ENCODE data around the gene PROS1. TPM values are rescaled to one million over a fixed set of nuclear protein-coding genes. Genes with fewer than 3 reads are reported as not detected.
"Not testable (repeated sequence)": the region's sequence is repeated elsewhere in the genome, so short reads cannot be mapped to it uniquely, and the experiment has no call there.

Gene PROS1
- total RNA-seq, 2 experiments from 2014 or later, result 0.09 TPM; not detected in 1

DNA sequence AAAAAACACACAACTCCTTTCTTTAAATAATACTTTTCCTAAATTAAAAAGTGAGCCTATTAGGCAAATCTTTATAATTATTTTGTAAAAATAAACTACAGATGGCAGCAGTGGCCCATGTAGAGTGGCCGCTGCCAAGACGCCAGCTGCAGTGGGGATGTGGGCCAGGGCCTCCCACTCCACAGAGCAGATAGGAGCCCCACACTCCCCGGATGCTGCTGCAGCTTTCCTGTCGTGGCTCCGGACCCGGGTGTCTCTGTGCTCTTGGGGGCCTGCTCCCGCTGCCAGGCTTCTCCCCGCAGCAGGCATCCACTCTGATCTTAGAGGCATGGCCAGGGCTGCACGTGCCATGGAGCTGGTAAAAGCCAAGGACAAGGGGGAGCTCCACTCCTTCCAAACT is 67.5 kb downstream of the PROS1 start:
- no peak for DNase-seq (ENCODE audit: low spot score)
- Histone ChIP-seq H3K27ac (ENCODE audit: low read depth, low read length, poor library complexity, severe bottlenecking) (no peak overlapping the region), H3K4me1 (ENCODE audit: insufficient read depth, low read length, poor library complexity, severe bottlenecking) (no peaks in the 10 kb centered on the region), H2AFZ (ENCODE audit: low read length) (no peak overlapping the region), H3K4me2 (ENCODE audit: low read length) (no peak overlapping the region), H4K20me1 (ENCODE audit: insufficient read depth, low read length) (no peaks in the 10 kb centered on the region), H3K9me3 (ENCODE audit: low read length) (no peaks in the 10 kb centered on the region), H3K36me3 (ENCODE audit: insufficient read depth, low read length) (no peaks in the 10 kb centered on the region), H3K4me3 (ENCODE audit: low read depth, low read length, poor library complexity, severe bottlenecking) (no peak overlapping the region), H3K79me2 (ENCODE audit: insufficient read depth, low read depth, low read length) (no peaks in the 10 kb centered on the region), H3K9me2 (ENCODE audit: insufficient read depth, low read length) (no peaks in the 10 kb centered on the region)
- POLR2A ChIA-PET, result no interaction called here
- intact Hi-C loops (cut with micrococcal nuclease; ENCODE audit: unreplicated experiment), result no loop called here
- no TSS peak for BruUV-seq (replicated peaks)
- no peak for TF ChIP-seq EZH2phosphoT487 (IDR thresholded peaks at IDR 0.05; ENCODE audit: borderline replicate concordance, low read depth, low read length)
- TF ChIP-seq, protein P1, sequence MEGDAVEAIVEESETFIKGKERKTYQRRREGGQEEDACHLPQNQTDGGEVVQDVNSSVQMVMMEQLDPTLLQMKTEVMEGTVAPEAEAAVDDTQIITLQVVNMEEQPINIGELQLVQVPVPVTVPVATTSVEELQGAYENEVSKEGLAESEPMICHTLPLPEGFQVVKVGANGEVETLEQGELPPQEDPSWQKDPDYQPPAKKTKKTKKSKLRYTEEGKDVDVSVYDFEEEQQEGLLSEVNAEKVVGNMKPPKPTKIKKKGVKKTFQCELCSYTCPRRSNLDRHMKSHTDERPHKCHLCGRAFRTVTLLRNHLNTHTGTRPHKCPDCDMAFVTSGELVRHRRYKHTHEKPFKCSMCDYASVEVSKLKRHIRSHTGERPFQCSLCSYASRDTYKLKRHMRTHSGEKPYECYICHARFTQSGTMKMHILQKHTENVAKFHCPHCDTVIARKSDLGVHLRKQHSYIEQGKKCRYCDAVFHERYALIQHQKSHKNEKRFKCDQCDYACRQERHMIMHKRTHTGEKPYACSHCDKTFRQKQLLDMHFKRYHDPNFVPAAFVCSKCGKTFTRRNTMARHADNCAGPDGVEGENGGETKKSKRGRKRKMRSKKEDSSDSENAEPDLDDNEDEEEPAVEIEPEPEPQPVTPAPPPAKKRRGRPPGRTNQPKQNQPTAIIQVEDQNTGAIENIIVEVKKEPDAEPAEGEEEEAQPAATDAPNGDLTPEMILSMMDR (conservative IDR thresholded peaks at IDR 0.05; ENCODE audit: low read length), result no peak
- CTCF ChIA-PET (ENCODE audit: unreplicated experiment), result no interaction called here

DNA sequence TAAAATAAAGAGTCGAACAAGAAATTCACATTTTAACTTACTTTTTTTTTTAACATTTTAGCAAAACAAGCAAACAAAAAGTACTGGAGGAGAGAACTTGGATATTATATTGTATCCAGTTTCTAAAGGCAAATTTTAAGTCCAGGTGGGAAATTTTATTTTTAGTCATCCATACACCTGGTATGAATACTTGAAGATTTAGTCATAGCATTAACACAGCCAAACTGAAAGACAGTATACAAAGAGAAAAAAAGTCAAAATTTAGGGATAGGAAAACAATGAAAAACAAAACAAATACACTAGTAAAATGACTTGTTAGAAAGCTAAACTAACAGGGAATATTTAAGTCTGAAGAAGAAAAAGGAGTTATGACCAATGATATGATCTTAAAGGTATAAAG is 69.1 kb downstream of the PROS1 start:
- Histone ChIP-seq H2AFZ (ENCODE audit: low read length) (no peak overlapping the region), H3K79me2 (ENCODE audit: insufficient read depth, low read depth, low read length) (no peaks in the 10 kb centered on the region), H3K4me3 (ENCODE audit: low read depth, low read length, poor library complexity, severe bottlenecking) (no peak overlapping the region), H3K27ac (ENCODE audit: low read depth, low read length, poor library complexity, severe bottlenecking) (no peak overlapping the region), H4K20me1 (ENCODE audit: insufficient read depth, low read length) (no peaks in the 10 kb centered on the region), H3K9me2 (ENCODE audit: insufficient read depth, low read length) (no peaks in the 10 kb centered on the region; the same call in 1 of the 2 replicates), H3K9me3 (ENCODE audit: low read length) (no peaks in the 10 kb centered on the region), H3K36me3 (ENCODE audit: insufficient read depth, low read length) (no peaks in the 10 kb centered on the region), H3K4me2 (ENCODE audit: low read length) (no peak overlapping the region), H3K4me1 (ENCODE audit: insufficient read depth, low read length, poor library complexity, severe bottlenecking) (no peaks in the 10 kb centered on the region)
- no peak for DNase-seq (ENCODE audit: low spot score)
- ChIA-PET POLR2A (interaction anchor here (0.6 kb wide), 1 partner anchor 43 kb away, joined by 3 read pairs; no protein-coding TSS in a partner anchor), CTCF (ENCODE audit: unreplicated experiment) (no interaction called here)
- BruUV-seq (replicated peaks), result no TSS peak
- TF ChIP-seq, protein P1 (conservative IDR thresholded peaks at IDR 0.05; ENCODE audit: low read length), result no peak
- TF ChIP-seq EZH2phosphoT487 (IDR thresholded peaks at IDR 0.05; ENCODE audit: borderline replicate concordance, low read depth, low read length), result no peak
- intact Hi-C loops (cut with micrococcal nuclease; ENCODE audit: unreplicated experiment), result no loop called here

DNA sequence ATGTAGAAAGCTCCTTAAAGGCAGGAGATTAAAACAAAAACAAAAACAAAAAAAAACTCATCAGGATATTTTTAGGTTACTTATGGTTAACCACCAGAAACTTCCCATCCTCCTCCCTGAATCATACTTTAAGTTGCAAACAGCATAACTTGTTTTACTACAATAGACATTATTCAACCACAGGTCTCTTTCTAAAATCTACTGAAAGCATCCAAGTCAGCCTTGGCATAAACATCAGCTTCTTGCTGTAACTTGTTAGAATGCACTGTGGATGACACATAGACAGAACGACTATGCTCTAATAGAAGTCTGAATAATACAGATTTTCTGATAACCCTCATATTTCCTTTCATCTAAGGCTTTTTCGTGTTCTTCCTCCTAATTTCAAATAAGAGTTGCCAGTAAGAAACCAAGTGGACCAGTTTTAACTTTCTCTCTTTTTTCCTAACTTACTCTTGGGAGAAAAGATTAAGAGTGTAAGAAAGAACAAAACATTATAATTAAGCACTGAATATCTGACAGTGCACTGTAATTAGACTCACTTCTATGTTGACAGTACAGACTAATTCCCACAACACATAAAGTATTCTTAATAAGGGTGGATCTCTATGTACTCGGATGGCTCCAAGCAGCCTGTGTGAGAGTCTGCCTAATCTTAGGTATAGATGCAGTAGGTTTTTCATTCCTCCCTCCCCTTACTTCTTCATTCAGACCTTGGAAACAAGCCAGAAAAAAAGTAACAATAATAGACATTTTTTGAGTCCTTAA is 95.3 kb downstream of the PROS1 start:
- H3K36me3 ChIP-seq (ENCODE audit: insufficient read depth, low read length), result not testable (repeated sequence)

DNA sequence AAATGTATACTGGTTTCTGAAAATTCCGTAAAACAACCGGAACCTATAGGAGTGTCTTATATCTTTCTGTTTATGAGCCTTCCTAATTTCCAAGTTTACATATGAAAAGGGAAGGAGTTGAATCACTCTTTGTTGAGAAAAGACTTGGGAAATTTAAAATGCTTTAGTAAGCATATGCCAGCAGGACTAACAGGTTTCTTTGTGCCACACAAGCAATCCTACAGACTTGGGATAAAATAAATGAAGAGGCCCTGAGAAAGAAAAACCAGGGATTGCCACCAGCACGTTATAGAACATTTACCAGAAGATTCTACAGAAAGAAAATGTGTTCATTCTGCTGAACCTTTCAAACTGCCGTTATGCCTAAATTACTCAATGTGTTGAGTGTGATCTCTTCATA is 96.3 kb downstream of the PROS1 start:
- H3K4me3 ChIP-seq (ENCODE audit: low read depth, low read length, poor library complexity, severe bottlenecking); H3K36me3 ChIP-seq (ENCODE audit: insufficient read depth, low read length); H3K9me3 ChIP-seq (ENCODE audit: low read length); H3K27ac ChIP-seq (ENCODE audit: low read depth, low read length, poor library complexity, severe bottlenecking); H3K4me2 ChIP-seq (ENCODE audit: low read length); H3K79me2 ChIP-seq (ENCODE audit: insufficient read depth, low read depth, low read length); CTCF ChIA-PET (ENCODE audit: unreplicated experiment); H3K9me2 ChIP-seq (ENCODE audit: insufficient read depth, low read length); intact Hi-C loops (cut with micrococcal nuclease; ENCODE audit: unreplicated experiment); POLR2A ChIA-PET; DNase-seq (ENCODE audit: low spot score); BruUV-seq (replicated peaks); H3K4me1 ChIP-seq (ENCODE audit: insufficient read depth, low read length, poor library complexity, severe bottlenecking); H2AFZ ChIP-seq (ENCODE audit: low read length); H4K20me1 ChIP-seq (ENCODE audit: insufficient read depth, low read length): not testable (repeated sequence)

More for the DNA sequence above, 95.3 kb downstream of the PROS1 start:
- H3K4me2 ChIP-seq (ENCODE audit: low read length); BruUV-seq (replicated peaks); H3K4me1 ChIP-seq (ENCODE audit: insufficient read depth, low read length, poor library complexity, severe bottlenecking); CTCF ChIA-PET (ENCODE audit: unreplicated experiment); H3K4me3 ChIP-seq (ENCODE audit: low read depth, low read length, poor library complexity, severe bottlenecking); H3K9me3 ChIP-seq (ENCODE audit: low read length); DNase-seq (ENCODE audit: low spot score); intact Hi-C loops (cut with micrococcal nuclease; ENCODE audit: unreplicated experiment); H3K79me2 ChIP-seq (ENCODE audit: insufficient read depth, low read depth, low read length); H3K27ac ChIP-seq (ENCODE audit: low read depth, low read length, poor library complexity, severe bottlenecking); POLR2A ChIA-PET; H4K20me1 ChIP-seq (ENCODE audit: insufficient read depth, low read length); H2AFZ ChIP-seq (ENCODE audit: low read length); H3K9me2 ChIP-seq (ENCODE audit: insufficient read depth, low read length): not testable (repeated sequence)

DNA sequence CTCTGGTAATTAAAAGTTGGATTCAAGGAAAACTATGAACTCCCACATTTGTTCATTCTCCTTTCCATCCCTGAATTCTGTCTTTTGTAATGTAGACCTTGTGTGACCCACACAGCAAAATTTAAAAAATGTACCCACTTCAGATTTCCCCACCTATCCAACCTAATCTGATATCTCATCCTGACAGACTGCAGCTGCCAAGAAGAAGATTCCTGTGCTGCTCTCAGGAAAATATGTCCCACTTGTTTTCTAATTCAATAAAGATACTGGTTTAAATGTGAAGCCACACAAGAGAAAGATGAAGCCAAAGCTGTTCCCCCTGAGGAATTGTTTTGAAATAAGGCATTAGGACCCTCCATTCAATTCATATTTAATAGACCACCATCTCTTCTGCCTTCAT is 100.3 kb downstream of the PROS1 start:
- CTCF ChIA-PET (ENCODE audit: unreplicated experiment); H3K36me3 ChIP-seq (ENCODE audit: insufficient read depth, low read length); POLR2A ChIA-PET; H3K9me3 ChIP-seq (ENCODE audit: low read length); H3K9me2 ChIP-seq (ENCODE audit: insufficient read depth, low read length); H3K4me2 ChIP-seq (ENCODE audit: low read length); intact Hi-C loops (cut with micrococcal nuclease; ENCODE audit: unreplicated experiment); BruUV-seq (replicated peaks); H3K4me1 ChIP-seq (ENCODE audit: insufficient read depth, low read length, poor library complexity, severe bottlenecking); H2AFZ ChIP-seq (ENCODE audit: low read length); H4K20me1 ChIP-seq (ENCODE audit: insufficient read depth, low read length); H3K79me2 ChIP-seq (ENCODE audit: insufficient read depth, low read depth, low read length); H3K27ac ChIP-seq (ENCODE audit: low read depth, low read length, poor library complexity, severe bottlenecking); DNase-seq (ENCODE audit: low spot score); H3K4me3 ChIP-seq (ENCODE audit: low read depth, low read length, poor library complexity, severe bottlenecking): not testable (repeated sequence)
